Measurements from ENCODE around the gene ARHGAP26.

ARHGAP26 gene

DNA sequence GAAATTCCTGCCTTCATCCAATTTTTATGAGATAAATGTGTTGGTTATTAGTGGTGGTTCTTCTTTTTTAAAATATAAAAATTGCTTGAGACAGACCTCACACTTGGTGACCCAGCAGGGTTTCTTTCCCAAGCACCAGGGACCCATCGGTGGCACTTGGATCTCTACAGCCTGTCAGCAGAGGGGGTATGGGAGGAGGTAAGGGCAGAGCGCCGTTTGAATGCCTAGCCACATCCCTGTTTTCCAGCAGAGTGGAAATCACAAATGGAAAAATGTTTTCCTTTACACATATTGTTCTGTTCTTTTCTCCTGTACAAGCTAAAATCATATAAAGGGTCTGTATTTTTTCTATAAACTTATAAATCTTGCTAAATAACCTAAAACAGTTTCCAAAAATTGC, 385.3 kb downstream of the ARHGAP26 start:
- no peak for DNase-seq

DNA sequence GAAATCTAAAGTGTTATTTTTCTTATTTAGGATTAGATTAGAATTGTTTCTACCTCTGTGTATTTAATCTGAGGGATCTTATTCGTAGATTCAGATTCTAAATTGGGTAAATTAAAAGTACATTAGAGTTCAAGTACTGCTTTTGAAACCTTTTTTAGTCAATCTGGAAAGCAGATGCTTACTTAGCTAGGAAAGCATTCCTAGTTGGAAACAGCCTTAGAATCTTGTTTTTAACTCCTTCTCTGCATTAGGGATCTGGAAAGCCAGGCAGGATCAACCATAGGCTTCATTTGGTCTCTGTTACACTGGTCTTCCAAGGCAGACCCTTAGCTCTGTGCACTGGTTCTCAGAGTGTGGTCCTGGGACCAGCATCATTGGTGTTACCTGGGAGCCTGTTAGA, 385.9 kb downstream of the ARHGAP26 start:
- no peak for DNase-seq

DNA sequence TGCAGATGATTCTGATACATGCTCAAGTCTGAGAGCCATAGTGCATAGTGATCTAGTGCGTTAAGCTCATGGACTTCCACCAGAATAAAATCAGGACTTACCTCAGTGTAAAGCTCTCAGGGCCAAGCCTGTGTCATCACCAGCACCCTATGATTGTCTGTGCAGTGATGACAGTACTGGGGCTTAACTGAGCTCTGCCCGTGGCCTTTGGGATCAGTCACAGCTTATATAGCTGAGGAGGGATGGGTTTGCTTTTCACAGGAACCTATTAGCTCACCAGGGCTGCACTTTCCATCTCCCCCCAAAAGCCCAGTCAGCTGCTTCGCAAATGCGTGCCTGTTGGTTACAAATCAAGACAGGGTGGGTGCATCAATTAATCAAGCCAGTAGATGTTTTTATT, 386.4 kb downstream of the ARHGAP26 start:
- no peak for DNase-seq

DNA sequence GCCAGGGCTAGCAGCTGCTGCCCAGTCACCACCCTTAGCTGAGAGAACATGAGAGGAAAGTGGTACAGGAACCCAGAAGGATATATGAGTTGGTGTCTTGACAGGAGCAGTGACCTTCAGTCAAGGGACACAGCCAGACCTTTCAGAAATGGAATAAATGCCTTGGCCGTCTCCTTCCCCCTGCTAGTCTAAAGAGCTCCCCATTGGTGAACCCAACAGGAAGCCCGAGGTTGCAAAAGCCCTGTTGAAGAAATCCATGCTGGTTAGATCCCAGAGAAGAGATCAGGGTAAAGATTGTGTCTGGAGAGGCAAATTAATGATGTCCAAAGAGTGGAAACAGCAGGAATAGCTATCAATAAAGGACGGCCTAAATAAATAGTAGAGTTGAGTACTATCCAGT, 388.9 kb downstream of the ARHGAP26 start:
- no peak for DNase-seq

GRCh38 chr5:143161885-143162540, 391.8 kb downstream of the ARHGAP26 start:
- DNase-seq: no peak

- no peak for DNase-seq
Observed at GRCh38 chr5:143162810-143163209, 392.6 kb downstream of the ARHGAP26 start.

- no peak for DNase-seq
Observed at GRCh38 chr5:143164557-143164956, 394.4 kb downstream of the ARHGAP26 start.

- no peak for DNase-seq
Observed at GRCh38 chr5:143165049-143165880, 395.1 kb downstream of the ARHGAP26 start.

GRCh38 chr5:143166090-143166489, 395.9 kb downstream of the ARHGAP26 start:
- DNase-seq: no peak

DNA sequence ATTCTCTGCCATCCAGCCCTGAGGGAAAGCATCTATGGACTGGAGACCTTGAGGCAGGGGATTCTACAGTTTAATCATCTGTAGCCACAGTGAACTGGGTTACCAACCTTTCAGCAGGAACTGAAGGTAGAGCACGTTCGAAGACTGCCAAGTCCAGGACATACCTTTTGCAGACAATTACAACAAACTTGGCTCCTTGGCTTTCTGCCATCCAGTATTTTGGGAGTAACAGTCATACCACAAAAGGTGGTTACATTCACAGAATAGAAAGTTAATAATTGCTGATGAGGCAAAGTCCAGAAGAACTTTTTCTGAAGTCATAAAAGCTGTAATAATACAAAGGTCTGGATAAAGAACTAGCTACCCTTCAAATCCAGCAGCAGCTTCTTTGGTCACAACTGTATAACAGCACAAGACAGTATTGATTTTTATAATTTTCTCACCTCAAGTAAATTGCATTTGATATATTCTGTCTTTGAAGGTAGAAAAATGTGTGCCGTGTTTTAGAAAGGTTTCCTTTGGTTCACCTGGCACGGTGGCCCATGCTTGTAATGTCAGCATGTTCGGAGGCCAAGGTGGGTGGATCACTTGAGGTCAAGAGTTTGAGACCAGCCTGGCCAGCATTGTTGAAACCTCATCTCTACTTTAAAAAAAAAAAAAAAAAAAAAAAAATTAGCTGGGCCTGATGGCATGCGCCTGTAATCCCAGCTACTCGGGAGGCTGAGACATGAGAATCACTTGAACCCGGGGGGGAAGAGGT, 396.7 kb downstream of the ARHGAP26 start:
- DNase-seq: no peak

DNA sequence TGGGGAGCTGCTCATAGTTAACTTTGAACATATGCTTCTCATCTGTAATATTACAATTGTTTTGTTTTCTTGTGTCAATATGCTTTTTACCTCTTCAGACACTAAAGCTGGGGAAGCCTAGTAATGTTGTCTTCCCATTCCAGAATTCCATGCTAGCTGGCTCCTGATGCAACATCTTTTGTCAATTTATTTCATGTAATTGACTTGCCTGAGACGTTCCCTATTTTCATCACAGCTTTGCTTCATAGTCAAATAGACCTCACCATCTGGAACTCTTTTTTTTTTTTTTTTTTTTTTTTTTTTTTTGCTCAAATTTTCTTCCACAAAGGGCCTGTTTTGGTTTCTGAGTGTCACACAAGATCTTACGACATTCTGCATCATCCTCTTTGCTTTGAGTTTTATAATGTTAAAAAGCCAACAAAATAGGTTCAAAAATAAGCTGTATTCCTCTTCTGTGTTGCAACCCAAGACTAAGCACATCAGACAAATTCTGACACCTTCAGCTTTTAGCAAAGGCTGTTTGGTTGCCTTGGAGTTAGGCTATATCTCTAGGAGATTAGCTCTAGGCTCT, 398.1 kb downstream of the ARHGAP26 start:
- DNase-seq: no peak

DNA sequence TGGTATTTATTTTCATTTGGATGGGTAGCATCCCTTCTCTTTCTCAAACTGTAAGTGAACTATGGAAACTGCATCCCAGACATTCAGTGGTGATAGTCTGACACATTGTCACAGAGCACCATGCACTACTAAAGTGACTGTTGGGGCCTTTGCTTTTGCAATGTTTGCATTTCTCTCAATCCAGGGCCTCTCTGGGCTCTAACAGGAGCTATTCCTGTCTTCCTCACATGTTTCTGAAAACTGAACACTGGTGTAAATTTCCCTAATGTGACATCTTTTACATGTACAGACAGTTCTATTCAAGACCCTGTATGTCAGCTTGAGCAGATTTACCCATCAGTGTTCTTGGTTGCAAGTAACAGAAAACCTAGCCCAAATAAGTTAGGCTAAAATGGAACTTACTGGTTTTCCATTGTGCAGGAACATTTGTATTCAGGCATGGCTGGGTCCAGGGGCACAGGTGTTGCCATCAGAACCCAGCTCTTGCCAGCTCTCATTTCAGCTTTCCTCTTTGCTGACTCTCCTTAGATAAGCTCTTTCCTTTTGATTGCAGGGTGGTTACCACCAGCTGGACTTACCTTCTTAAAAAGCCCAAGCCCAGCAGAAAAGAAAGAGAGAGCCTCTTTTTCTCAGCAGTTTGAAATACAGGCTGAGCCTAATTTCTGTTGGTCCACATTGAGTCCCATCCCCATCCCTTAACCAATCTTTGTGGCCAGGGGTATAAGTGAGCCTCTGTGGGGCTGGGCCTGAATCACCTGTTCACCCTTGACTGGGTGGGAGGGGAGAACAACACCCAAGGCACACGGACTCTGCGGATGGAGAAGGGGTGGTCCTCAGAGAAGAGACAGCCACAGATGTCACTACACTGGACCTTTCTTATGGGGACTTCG, 399.0 kb downstream of the ARHGAP26 start:
- DNase-seq: no peak

DNA sequence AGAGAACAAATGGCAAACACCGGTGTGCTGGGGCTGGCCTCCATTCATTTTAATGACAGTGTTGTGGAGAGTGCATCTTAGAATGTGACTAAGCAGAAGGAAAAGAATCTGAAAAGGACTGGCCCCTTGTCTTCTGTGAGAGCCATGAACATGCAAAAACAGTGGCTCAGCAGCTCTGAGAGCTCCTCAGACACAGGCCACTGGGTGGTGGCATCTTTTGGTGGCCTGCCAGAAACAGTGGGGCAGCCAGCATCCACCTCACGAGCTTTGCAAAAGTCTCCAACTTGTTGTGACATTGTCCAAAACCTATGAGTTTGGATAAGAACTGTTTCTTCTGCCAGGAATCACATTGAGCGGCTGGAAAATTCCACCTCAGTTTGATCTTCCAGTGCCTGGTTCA, 399.9 kb downstream of the ARHGAP26 start:
- DNase-seq: no peak

DNA sequence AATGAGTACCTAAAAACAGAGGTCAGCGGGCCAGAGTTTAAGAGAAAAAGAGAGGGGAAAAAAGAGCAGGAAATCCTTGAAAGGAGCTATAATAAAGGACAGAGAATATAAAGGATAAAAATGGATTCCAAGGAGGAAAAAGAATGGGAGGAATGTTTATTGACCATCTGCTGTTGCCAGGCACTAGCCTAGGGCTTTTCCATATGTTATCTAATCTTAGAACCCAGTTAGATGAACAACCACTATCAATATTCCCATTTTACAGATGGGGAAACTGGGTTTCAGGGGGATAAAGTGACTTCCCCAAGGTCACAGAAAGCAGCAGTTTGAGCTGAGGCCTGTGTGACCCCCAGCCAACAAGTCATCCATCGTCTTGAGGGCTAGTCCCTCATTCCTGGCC, 400.8 kb downstream of the ARHGAP26 start:
- no peak for DNase-seq

GRCh38 chr5:143172739-143173138, 402.6 kb downstream of the ARHGAP26 start:
- DNase-seq: no peak

DNA sequence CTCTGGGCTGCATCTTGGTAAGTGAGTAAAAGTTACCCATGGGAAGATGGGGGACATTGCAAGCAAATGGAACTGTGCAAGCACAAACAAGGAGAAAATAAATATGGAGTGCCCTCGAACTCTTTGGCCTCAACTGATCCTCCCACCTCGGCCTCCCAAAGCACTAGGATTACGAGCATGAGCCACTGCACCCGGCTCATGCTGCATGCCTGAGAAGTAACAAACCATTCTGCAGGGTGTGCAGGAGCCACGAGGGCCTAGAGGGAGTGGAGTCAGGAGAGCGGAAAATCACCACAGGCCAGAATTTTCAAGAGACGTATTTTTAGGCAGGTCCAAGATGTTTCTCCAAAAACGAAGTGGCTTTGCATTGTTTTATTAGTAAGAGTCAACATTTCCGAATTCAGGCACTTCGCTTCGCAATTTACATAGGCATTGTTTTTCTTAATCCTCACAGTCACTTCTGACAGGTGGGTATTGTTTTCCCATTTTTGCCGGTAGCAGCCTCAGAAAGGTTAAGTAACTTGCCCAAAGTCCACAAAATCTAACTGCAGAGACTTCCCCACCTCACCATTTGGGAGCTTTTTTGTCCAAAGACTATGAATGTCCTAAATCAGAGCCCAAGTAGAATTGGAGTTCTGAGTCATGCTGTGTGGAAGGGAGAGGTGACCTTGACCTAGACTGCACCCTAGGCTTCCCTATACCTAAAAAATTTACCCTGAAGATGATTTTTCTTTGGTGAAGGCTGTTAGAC, 403.1 kb downstream of the ARHGAP26 start:
- no peak for DNase-seq

- DNase-seq: no peak
Observed at GRCh38 chr5:143174714-143175398, 404.7 kb downstream of the ARHGAP26 start.

GRCh38 chr5:143176048-143176447, 405.9 kb downstream of the ARHGAP26 start:
- no peak for DNase-seq

DNA sequence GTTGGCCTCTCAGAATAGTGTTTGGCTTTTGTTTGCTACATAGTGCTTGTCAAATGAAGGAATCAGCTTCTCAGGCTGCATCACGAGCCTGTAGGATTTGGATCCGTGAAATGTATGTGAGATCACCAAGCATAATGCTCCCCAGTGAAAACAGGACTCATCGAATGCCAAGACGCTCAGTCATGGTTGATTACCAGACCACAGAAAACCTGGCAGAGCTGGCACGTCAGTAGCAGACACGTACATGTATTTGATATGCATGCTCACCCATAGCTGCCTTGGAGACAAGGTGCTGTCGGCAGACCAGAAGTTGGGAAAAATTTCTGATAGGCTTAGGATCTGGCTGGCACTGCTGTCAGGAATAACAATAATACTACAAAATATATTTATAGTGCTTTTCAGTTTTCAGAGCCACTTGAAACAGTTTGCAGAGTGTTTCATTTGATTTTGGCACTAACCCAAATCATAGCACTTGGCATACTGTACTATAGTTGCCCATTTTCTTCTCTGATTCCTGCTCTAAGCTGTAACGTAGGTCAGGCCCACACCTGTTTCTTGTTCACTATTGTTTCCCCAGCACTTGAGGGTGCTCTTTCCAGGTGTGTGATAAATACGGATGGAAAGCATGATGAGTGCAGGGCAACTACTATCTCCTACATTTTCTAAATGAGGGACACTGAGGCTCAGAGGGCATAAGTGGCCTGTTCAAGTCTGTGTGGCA, 407.2 kb downstream of the ARHGAP26 start:
- no peak for DNase-seq

- DNase-seq: no peak
Observed at GRCh38 chr5:143179126-143179740, 409.1 kb downstream of the ARHGAP26 start.
